GM23248 (cell line): ENCODE measurements around the gene LSAMP.

Experiments used
- EZH2 ChIP-seq: fragments of 200-600 bp; sonication (generic); IDR thresholded peaks from 2 replicates; pipeline ENCODE4 v1.6.1; 2018; ENCODE audit warnings: antibody characterized with exemption, mild to moderate bottlenecking; ENCODE audit not compliant: insufficient read depth, poor library complexity, severe bottlenecking
- EZH2phosphoT487 ChIP-seq: fragments of 200-600 bp; sonication (generic); IDR thresholded peaks from 2 replicates; pipeline ENCODE4 v1.6.1; 2018; ENCODE audit warnings: antibody characterized with exemption, moderate library complexity, mild to moderate bottlenecking, low read depth; ENCODE audit not compliant: insufficient read depth

DNA sequence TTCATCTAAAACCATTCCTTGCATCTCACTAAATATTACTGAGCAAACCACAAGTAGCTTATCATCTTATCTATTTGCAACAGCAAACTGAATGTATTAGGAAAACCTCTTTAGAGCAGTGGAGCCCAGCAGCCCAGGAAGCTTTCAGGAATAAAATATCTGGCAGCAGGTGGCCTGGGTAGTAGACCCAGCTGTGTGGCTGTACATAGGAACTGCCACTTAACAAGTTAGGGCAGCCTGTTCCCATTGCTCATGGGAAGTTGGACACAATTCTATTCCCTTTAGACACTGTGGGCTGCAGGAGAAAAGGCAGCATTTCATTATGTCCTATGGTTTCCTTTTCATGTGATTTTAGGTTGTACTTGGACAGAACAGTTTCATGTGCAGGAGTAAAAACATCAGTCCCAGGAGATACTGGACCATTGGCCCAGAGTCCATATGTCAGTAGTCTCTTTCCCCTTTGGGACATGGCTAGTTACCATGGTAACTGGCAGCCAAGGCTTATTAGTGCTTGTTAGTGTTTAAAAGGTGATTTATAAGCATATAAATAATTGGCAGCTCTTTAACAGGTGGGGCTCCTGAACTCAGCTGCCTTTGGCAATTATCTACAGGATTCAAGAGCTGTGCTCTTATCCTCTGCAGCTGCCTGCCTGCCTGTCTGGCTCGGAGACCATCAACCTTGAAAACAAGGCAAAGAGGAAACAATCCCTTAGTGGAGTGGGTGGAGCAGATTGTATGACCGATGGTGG lies 28.9 kb upstream of the LSAMP start:
- TF ChIP-seq EZH2 = no peak
- no peak for TF ChIP-seq EZH2phosphoT487
